Measurements from ENCODE around the gene GABRG3.

GABRG3 gene

GRCh38 chr15:27461181-27461580 is 490.2 kb downstream of the GABRG3 start:
- DNase-seq (ENCODE audit: low read depth, low spot score) = no peak

- DNase-seq (ENCODE audit: low read depth, low spot score) = no peak
These were observed 492.6 kb downstream of the GABRG3 start for GRCh38 chr15:27463525-27464088.

GRCh38 chr15:27464941-27465612 is 494.1 kb downstream of the GABRG3 start:
- DNase-seq (ENCODE audit: low read depth, low spot score) = no peak

- DNase-seq (ENCODE audit: low read depth, low spot score) = no peak
These were observed 495.8 kb downstream of the GABRG3 start for GRCh38 chr15:27466758-27467157.

GRCh38 chr15:27468151-27468591 is 497.2 kb downstream of the GABRG3 start:
- no peak for DNase-seq (ENCODE audit: low read depth, low spot score)

- DNase-seq (ENCODE audit: low read depth, low spot score) = no peak
These were observed 502.9 kb downstream of the GABRG3 start for GRCh38 chr15:27473845-27474244.

GRCh38 chr15:27475395-27475794 is 504.4 kb downstream of the GABRG3 start:
- DNase-seq (ENCODE audit: low read depth, low spot score) = no peak

GRCh38 chr15:27479296-27480140 is 508.5 kb downstream of the GABRG3 start:
- no peak for DNase-seq (ENCODE audit: low read depth, low spot score)

- DNase-seq (ENCODE audit: low read depth, low spot score) = no peak
These were observed 509.2 kb downstream of the GABRG3 start for GRCh38 chr15:27480141-27480530.

- DNase-seq (ENCODE audit: low read depth, low spot score) = no peak
These were observed 509.7 kb downstream of the GABRG3 start for GRCh38 chr15:27480642-27481041.

GRCh38 chr15:27481768-27482167 is 510.8 kb downstream of the GABRG3 start:
- no peak for DNase-seq (ENCODE audit: low read depth, low spot score)

- no peak for DNase-seq (ENCODE audit: low read depth, low spot score)
These were observed 511.3 kb downstream of the GABRG3 start for GRCh38 chr15:27482287-27482686.

GRCh38 chr15:27483124-27483523 is 512.1 kb downstream of the GABRG3 start:
- no peak for DNase-seq (ENCODE audit: low read depth, low spot score)

- no peak for DNase-seq (ENCODE audit: low read depth, low spot score)
These were observed 514.3 kb downstream of the GABRG3 start for GRCh38 chr15:27485265-27485664.

GRCh38 chr15:27486051-27486450 is 515.1 kb downstream of the GABRG3 start:
- no peak for DNase-seq (ENCODE audit: low read depth, low spot score)

- DNase-seq (ENCODE audit: low read depth, low spot score) = no peak
These were observed 516.0 kb downstream of the GABRG3 start for GRCh38 chr15:27486683-27487647.

GRCh38 chr15:27487846-27488245 is 516.9 kb downstream of the GABRG3 start:
- no peak for DNase-seq (ENCODE audit: low read depth, low spot score)

GRCh38 chr15:27490867-27491595 is 520.0 kb downstream of the GABRG3 start:
- DNase-seq (ENCODE audit: low read depth, low spot score) = no peak

GRCh38 chr15:27491666-27492621 is 521.0 kb downstream of the GABRG3 start:
- no peak for DNase-seq (ENCODE audit: low read depth, low spot score)
